ENCODE results near the gene SRA1. TPM values are rescaled to one million over a fixed set of nuclear protein-coding genes. Genes with fewer than 3 reads are reported as not detected.
A peak's percentile ranks its signal among the peaks of the same experiment; 100 is the strongest.

SRA1 gene
- total and polyA plus RNA-seq, 9 of the 15 experiments (the other 6 are each of a cell fraction or from before 2014, with no cell fraction given): 24.1 to 47.4 (median 41.3) TPM

DNA sequence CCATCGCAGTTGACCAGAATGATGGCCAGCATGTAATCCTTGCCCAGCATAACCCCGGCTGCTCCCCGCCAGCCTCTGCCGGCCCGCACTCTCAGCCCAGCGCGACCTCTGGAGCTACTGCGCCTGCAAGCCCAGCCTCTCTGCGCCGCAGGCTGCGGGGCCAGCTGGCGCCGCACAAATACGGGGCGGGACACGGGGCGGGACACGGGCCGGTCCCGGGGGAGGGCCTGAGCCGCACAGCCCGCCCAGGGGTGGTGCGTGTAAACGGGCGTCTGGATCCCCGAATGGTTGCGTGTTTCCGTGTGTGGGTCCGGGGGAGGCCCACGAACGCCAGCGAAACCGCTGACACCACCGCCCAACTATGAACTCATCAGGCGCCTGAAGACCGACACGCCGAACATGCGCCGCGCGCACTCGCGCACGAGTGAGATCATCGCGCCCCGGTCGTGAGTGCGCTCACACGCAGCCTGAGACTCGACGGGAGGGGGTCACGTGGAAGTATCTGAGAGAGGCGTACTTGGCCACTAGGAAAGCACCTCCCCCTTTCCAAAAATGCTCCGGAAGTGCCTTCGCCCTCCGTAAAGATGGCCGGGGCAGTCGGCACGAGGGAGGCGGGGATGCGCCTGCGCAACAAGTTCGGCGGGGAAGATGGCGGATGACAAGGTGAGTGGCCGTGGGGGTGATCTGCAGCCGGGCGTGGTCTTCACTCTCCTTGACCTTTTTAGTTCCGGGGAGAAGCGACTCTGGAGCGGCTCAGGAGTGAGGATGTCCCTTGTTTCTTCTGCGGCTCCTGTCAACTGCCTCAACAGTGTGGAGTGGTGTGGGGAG is 7.1 kb upstream of the SRA1 start, which contains the start of the genes APBB3 and SLC35A4 (continued):
- TF ChIP-seq, protein P1, sequence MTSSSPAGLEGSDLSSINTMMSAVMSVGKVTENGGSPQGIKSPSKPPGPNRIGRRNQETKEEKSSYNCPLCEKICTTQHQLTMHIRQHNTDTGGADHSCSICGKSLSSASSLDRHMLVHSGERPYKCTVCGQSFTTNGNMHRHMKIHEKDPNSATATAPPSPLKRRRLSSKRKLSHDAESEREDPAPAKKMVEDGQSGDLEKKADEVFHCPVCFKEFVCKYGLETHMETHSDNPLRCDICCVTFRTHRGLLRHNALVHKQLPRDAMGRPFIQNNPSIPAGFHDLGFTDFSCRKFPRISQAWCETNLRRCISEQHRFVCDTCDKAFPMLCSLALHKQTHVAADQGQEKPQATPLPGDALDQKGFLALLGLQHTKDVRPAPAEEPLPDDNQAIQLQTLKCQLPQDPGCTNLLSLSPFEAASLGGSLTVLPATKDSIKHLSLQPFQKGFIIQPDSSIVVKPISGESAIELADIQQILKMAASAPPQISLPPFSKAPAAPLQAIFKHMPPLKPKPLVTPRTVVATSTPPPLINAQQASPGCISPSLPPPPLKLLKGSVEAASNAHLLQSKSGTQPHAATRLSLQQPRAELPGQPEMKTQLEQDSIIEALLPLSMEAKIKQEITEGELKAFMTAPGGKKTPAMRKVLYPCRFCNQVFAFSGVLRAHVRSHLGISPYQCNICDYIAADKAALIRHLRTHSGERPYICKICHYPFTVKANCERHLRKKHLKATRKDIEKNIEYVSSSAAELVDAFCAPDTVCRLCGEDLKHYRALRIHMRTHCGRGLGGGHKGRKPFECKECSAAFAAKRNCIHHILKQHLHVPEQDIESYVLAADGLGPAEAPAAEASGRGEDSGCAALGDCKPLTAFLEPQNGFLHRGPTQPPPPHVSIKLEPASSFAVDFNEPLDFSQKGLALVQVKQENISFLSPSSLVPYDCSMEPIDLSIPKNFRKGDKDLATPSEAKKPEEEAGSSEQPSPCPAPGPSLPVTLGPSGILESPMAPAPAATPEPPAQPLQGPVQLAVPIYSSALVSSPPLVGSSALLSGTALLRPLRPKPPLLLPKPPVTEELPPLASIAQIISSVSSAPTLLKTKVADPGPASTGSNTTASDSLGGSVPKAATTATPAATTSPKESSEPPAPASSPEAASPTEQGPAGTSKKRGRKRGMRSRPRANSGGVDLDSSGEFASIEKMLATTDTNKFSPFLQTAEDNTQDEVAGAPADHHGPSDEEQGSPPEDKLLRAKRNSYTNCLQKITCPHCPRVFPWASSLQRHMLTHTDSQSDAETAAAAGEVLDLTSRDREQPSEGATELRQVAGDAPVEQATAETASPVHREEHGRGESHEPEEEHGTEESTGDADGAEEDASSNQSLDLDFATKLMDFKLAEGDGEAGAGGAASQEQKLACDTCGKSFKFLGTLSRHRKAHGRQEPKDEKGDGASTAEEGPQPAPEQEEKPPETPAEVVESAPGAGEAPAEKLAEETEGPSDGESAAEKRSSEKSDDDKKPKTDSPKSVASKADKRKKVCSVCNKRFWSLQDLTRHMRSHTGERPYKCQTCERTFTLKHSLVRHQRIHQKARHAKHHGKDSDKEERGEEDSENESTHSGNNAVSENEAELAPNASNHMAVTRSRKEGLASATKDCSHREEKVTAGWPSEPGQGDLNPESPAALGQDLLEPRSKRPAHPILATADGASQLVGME (CRISPR knock-in tag; IDR thresholded peaks at IDR 0.05): no peak
- TF ChIP-seq SIX5 (IDR thresholded peaks at IDR 0.05; ENCODE audit: borderline replicate concordance in 1 of 2, insufficient read depth in 1 of 2, low read depth in 1 of 2, low read length in 2 of 2): no peak; a peak in 1 of 4 replicates
- TF ChIP-seq REST (IDR thresholded peaks at IDR 0.05; ENCODE audit: borderline replicate concordance): peak; percentile 44; the same call in 1 of the 2 replicates
- TF ChIP-seq REST (CRISPR knock-in tag; IDR thresholded peaks at IDR 0.05; ENCODE audit: low read depth): no peak
- TF ChIP-seq, protein P2, sequence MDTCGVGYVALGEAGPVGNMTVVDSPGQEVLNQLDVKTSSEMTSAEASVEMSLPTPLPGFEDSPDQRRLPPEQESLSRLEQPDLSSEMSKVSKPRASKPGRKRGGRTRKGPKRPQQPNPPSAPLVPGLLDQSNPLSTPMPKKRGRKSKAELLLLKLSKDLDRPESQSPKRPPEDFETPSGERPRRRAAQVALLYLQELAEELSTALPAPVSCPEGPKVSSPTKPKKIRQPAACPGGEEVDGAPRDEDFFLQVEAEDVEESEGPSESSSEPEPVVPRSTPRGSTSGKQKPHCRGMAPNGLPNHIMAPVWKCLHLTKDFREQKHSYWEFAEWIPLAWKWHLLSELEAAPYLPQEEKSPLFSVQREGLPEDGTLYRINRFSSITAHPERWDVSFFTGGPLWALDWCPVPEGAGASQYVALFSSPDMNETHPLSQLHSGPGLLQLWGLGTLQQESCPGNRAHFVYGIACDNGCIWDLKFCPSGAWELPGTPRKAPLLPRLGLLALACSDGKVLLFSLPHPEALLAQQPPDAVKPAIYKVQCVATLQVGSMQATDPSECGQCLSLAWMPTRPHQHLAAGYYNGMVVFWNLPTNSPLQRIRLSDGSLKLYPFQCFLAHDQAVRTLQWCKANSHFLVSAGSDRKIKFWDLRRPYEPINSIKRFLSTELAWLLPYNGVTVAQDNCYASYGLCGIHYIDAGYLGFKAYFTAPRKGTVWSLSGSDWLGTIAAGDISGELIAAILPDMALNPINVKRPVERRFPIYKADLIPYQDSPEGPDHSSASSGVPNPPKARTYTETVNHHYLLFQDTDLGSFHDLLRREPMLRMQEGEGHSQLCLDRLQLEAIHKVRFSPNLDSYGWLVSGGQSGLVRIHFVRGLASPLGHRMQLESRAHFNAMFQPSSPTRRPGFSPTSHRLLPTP (IDR thresholded peaks at IDR 0.05; ENCODE audit: borderline replicate concordance, extremely low read depth, insufficient read length): no peak
- TF ChIP-seq ZNF512 (tag; IDR thresholded peaks at IDR 0.05): no peak
